GM10248 (cell line): ENCODE data around the gene ZSCAN21.
A peak's percentile ranks its signal among the peaks of the same experiment; 100 is the strongest.

Experiments used
- CTCF ChIA-PET: fragments of 300-600 bp; sonication (Branson Sonifier 250); formaldehyde crosslinking; extraction: SDS; loops from one replicate; lab custom pipeline; 2021; ENCODE audit warnings: antibody characterized with exemption; lab: Yijun Ruan, JAX
- POLR2A ChIA-PET: fragments of 350-650 bp; sonication (Branson Sonifier 250); formaldehyde crosslinking; extraction: SDS; loops from one replicate; lab custom pipeline; 2020; ENCODE audit warnings: antibody characterized with exemption; lab: Yijun Ruan, JAX
- DNase-seq: peaks from one replicate; pipeline ENCODE4 v3.0.0; 2012; ENCODE audit errors: extremely low spot score
- CTCF ChIP-seq: IDR thresholded peaks from 2 replicates; pipeline ENCODE4 v1.5.1; 2012; ENCODE audit warnings: mild to moderate bottlenecking, low read depth; ENCODE audit errors: extremely low read depth, missing control alignments, control extremely low read depth

The ZSCAN21 gene

DNA sequence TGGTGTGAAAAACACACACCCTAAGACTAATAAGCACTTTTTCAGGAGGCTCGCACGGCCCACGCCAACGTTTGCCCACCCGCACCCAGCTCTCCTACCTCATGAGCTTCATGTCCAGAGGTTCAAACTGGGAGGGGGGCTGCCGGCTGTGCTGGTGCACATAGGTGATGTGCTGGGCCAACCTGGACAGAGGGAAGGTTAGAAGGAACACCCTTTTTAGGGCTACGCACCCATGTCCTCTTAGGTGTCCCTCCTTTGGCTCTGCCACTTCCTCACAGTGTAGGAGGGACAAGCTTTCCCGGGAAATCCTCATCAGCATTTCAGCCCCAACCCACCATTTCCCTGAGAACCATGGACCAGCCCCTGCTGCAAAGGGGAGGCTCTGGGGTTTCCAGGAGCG is 45.7 kb downstream of the ZSCAN21 start:
- ChIA-PET CTCF (interaction anchor here (1.2 to 1.4 kb wide), 2 partner anchors 13 to 38 kb away, joined by 3 to 6 read pairs; no protein-coding TSS in a partner anchor), POLR2A (interaction anchor here (0.8 to 1.5 kb wide), 2 partner anchors 13 kb away, joined by 4 read pairs; no protein-coding TSS in a partner anchor)
- TF ChIP-seq CTCF, result no peak

GRCh38 chr7:100095704-100096103 is 46.1 kb downstream of the ZSCAN21 start:
- TF ChIP-seq CTCF, result no peak
- ChIA-PET POLR2A (interaction anchor here (1.5 kb wide), 1 partner anchor 13 kb away, joined by 4 read pairs; no protein-coding TSS in a partner anchor), CTCF (interaction anchor here (1.2 to 1.4 kb wide), 2 partner anchors 13 to 37 kb away, joined by 3 to 6 read pairs; no protein-coding TSS in a partner anchor)

More for the DNA sequence above, 45.7 kb downstream of the ZSCAN21 start:
- no peak for DNase-seq

GRCh38 chr7:100098913-100099312 is 49.3 kb downstream of the ZSCAN21 start:
- no peak for DNase-seq
- ChIA-PET POLR2A (no interaction called here), CTCF (interaction anchor here (2.1 kb wide), 1 partner anchor 17 kb away, joined by 14 read pairs; no protein-coding TSS in a partner anchor)
- no peak for TF ChIP-seq CTCF

More at GRCh38 chr7:100095704-100096103, 46.1 kb downstream of the ZSCAN21 start:
- no peak for DNase-seq

- ChIA-PET POLR2A (interaction anchor here (1.7 kb wide), 1 partner anchor 330 kb away, joined by 4 read pairs; the partner anchor contains the start of gene ZCWPW1), CTCF (interaction anchor here (2.1 kb wide), 1 partner anchor 17 kb away, joined by 14 read pairs; no protein-coding TSS in a partner anchor)
- TF ChIP-seq CTCF, result no peak
- no peak for DNase-seq
Measured at GRCh38 chr7:100099452-100099851, 49.9 kb downstream of the ZSCAN21 start.

GRCh38 chr7:100100420-100101015 is 50.9 kb downstream of the ZSCAN21 start:
- DNase-seq, result peak; percentile 94
- no peak for TF ChIP-seq CTCF

More at GRCh38 chr7:100100420-100101015, 50.9 kb downstream of the ZSCAN21 start:
- POLR2A ChIA-PET, result interaction anchor here (0.6 to 1.7 kb wide), 5 partner anchors 8 to 328 kb away, joined by 3 to 5 read pairs (median 4); partner anchors contain the start of genes MBLAC1 and ZCWPW1
- CTCF ChIA-PET, result interaction anchor here (0.7 to 2.6 kb wide), 10 partner anchors 13 to 117 kb away, joined by 3 to 16 read pairs (median 4); partner anchors contain the start of genes COPS6 and ZKSCAN1
